ENCODE measurements around the gene COPZ1. TPM values are rescaled to one million over a fixed set of nuclear protein-coding genes. Genes with fewer than 3 reads are reported as not detected.

Gene COPZ1
- total RNA-seq, 1 donor: 104 TPM

- H3K79me2 ChIP-seq (ENCODE audit: insufficient read depth, low read length): no peaks in the 10 kb centered on the region
- no peaks in the 10 kb centered on the region for H3K9me3 ChIP-seq (ENCODE audit: low read depth, low read length)
- H3K27ac ChIP-seq (ENCODE audit: low read depth, low read length): peak overlapping the region; percentile 37
- H3K4me1 ChIP-seq (ENCODE audit: insufficient read depth, low read length): peaks cover 14% of the 10 kb centered on the region
- TF ChIP-seq CTCF (IDR thresholded peaks at IDR 0.05; ENCODE audit: extremely low read depth, low read depth, low read length): no peak
- peak overlapping the region; percentile 52 for H3K4me3 ChIP-seq (ENCODE audit: insufficient read depth, low read length)
- no peaks in the 10 kb centered on the region for H3K36me3 ChIP-seq (ENCODE audit: insufficient read depth, low read length)
- peak overlapping the region; percentile 86 for H2AFZ ChIP-seq (ENCODE audit: low read length)
- H3K27me3 ChIP-seq (ENCODE audit: insufficient read depth, low read length): no peaks in the 10 kb centered on the region
- H4K20me1 ChIP-seq (ENCODE audit: insufficient read depth, low read length): no peaks in the 10 kb centered on the region
- H3K4me2 ChIP-seq (ENCODE audit: insufficient read depth, low read length): peak overlapping the region; percentile 71
- DNase-seq (ENCODE audit: insufficient read length, low spot score, missing footprints): no peak
Observed at GRCh38 chr12:54368025-54368708, 43.2 kb downstream of the COPZ1 start.

- Histone ChIP-seq H3K36me3 (ENCODE audit: insufficient read depth, low read length) (no peaks in the 10 kb centered on the region), H4K20me1 (ENCODE audit: insufficient read depth, low read length) (no peaks in the 10 kb centered on the region), H3K4me3 (ENCODE audit: insufficient read depth, low read length) (peak overlapping the region; percentile 52), H3K79me2 (ENCODE audit: insufficient read depth, low read length) (no peaks in the 10 kb centered on the region), H3K27ac (ENCODE audit: low read depth, low read length) (peak overlapping the region; percentile 37), H3K4me1 (ENCODE audit: insufficient read depth, low read length) (peaks cover 14% of the 10 kb centered on the region), H2AFZ (ENCODE audit: low read length) (peak overlapping the region; percentile 86), H3K4me2 (ENCODE audit: insufficient read depth, low read length) (peak overlapping the region; percentile 71), H3K27me3 (ENCODE audit: insufficient read depth, low read length) (no peaks in the 10 kb centered on the region), H3K9me3 (ENCODE audit: low read depth, low read length) (no peaks in the 10 kb centered on the region)
- TF ChIP-seq CTCF (IDR thresholded peaks at IDR 0.05; ENCODE audit: extremely low read depth, low read depth, low read length): peak; percentile 95
- DNase-seq (ENCODE audit: insufficient read length, low spot score, missing footprints): peak; percentile 94
Observed at GRCh38 chr12:54368709-54369596, 44.0 kb downstream of the COPZ1 start.

GRCh38 chr12:54369597-54370131 lies 44.7 kb downstream of the COPZ1 start:
- Histone ChIP-seq H3K4me1 (ENCODE audit: insufficient read depth, low read length) (peaks cover 14% of the 10 kb centered on the region), H2AFZ (ENCODE audit: low read length) (no peak overlapping the region), H3K36me3 (ENCODE audit: insufficient read depth, low read length) (no peaks in the 10 kb centered on the region), H3K4me3 (ENCODE audit: insufficient read depth, low read length) (peak overlapping the region; percentile 64), H3K9me3 (ENCODE audit: low read depth, low read length) (no peaks in the 10 kb centered on the region), H3K4me2 (ENCODE audit: insufficient read depth, low read length) (peak overlapping the region; percentile 71), H4K20me1 (ENCODE audit: insufficient read depth, low read length) (no peaks in the 10 kb centered on the region), H3K79me2 (ENCODE audit: insufficient read depth, low read length) (no peaks in the 10 kb centered on the region), H3K27me3 (ENCODE audit: insufficient read depth, low read length) (no peaks in the 10 kb centered on the region), H3K27ac (ENCODE audit: low read depth, low read length) (no peak overlapping the region)
- TF ChIP-seq CTCF (IDR thresholded peaks at IDR 0.05; ENCODE audit: extremely low read depth, low read depth, low read length): no peak
- DNase-seq (ENCODE audit: insufficient read length, low spot score, missing footprints): peak; percentile 58

Measured in osteoblast (primary cell).